ENCODE data around the gene AJM1.

The AJM1 gene

DNA sequence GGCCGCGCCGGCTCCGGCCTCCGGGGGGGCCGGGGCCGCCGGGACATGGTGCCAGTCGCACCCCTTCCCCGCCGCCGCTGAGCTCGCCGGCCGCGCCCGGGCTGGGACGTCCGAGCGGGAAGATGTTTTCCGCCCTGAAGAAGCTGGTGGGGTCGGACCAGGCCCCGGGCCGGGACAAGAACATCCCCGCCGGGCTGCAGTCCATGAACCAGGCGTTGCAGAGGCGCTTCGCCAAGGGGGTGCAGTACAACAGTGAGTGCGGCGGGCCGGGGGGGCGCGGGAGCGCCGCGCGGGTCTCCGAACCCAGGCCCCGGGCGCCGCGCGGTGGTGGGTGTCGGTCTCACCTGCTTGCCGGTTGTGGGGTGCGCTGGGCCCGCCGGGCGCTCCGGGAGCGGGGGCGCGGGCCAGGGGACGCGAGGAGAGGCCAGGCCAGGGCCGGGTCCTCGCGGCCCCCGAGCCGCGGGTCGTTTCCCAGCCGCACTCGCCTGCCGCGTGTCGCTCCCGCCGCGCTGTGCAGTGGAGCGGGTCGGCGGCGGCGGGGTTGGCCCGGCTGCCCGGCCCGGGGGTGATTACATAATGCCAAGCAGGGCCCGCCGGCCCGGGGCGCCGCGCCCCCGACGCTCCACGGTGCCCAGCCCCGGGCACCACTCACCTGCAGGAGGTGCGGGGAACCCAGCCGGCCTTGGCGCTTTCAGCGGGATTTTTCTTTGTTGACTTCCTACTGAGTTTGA is 34.0 kb upstream of the AJM1 start:
- DNase-seq, result peak; percentile 53

DNA sequence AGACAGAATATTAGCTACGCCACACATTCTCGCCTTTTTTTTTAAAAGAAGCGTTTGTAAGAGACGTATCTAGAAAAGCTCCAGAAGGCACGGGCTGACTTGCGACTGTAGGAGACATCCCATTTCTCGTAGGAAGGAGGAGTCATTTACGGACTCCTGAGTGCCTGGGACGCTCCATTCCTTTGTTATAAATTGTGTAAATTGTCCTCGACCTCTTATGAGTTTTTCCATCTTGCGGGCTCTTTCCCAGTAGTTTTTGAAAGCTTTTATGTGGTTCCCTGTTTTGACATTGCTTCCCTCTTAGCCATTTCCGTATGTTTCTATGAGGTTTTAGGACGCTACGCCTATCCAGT is 33.5 kb upstream of the AJM1 start:
- DNase-seq, result no peak

DNA sequence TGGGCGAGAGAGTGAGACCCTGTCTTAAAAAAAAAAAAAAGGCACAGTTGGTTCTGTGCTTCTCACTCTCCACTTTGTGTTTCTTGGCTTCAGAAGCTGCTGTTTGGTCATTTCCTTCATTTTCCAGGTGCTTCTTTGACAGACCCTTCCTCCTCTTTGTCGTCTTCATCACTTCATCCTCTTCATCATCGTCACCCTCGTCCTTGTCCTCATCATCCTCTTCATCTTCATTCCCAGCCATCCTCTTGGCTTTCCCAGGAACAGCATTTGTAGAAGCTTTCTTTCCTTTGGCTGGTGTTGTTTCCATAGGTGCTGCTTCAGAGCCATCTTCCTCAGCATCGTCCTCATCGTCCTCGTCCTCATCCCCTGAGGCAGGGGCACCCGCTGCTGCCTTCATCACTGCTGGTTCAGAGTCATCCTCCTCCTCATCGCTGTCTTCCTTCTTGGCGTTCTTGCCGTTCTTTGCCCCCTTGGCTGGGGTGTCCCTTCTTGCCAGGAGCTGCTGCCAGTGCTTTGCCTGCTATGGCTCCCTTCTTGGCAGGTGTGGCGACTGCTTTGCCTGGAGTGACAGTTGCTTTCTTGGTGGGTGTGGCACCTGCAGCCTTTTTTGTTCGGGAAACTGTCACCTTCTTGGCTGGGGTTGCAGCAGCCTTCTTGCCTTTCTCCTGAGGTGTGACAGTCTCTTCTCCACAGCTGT is 27.4 kb upstream of the AJM1 start:
- no peak for DNase-seq

DNA sequence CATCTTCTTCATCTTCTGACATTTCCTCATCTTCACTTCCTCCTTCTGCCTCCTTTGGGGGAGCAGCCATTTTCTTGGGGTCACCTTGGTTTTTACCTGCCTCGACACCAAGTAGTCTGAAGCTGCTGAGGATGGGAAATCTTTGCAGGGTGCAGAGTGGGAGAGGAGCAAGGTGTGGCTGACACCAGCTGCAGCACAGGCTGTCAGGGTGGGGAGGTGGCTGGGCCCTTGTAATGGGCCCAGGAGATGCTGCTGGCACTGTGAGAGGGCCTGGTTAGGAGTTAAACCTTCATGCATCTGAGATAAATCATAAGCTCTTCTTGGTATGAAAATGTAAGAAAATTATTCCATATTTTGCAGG is 26.9 kb upstream of the AJM1 start:
- no peak for DNase-seq

DNA sequence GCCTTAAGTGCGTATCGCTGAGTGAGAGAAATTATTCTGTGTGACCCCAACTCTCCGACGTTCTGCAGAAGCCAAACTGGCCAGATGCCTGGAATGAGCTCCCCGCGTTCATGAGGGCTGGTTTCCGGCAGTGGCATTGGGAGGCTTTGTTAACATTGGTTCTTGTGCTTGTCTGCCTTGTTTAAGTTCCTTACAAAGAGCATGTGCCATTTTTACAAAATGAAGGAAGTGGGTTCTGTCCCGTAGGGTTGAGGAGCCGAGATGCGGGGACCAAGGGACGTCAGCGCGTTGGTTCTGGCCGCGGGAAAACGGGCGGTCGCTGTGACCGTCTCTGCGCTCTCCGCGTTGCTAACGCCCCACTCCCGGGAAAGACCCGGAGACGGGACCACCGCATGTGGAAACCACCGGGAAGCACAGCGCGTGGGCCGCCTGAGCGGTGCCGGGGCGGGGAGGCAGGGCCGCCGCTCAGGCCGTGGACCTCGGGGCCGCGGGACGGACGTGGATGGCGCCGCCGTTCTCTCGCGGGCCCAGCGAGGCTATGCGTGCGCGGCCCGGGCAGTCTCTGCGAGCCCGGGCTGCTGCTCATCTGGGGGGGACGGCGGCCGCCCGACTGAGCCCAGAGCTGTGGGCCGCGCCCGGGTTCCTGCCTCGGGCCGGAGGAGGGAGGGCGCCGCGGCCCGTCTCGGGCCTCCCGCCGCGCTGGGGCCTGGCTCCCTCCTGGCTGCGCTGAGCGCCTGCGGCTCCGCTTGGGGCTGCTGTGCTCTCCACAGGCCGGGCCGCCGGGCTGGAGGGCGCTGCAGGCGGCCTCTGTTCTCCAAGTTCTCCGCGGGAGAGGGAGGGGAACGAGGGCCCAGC is 21.1 kb upstream of the AJM1 start:
- DNase-seq, result no peak

DNA sequence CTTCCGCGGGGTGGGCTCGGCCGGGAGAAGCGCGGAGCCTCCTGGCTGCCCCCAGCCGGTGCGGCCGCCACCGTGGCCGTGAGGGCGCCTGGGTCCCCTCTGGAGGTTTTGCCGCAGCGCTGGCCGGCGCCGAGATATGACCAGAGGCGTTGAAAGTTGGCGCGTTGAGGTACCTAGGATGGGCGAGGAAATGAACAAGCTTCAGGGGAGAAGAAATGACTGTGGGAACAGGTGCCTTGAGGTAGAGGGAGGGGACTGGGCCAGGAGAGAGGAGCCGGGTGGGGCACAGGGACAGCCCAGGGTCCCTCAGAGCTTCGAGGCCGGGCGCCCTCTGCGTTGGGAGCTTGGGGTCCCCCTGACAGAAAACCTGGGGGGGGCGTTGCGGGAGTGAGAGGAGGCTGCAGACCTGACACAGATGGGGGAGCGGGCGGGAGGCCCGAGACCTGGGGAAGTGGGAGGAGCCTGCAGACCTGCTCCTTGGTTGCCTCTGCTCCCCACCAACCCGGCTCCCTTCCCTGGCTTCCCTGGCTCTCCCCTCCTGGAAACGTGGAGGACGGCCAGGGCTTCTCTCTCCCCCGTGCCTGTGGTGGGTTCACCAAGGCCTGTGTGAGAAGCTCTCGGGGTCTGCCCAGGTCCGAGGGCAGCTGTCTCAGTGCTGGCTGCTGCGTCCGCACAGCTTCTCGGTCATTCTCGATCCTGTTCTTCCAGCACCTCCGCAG is 20.3 kb upstream of the AJM1 start:
- no peak for DNase-seq

DNA sequence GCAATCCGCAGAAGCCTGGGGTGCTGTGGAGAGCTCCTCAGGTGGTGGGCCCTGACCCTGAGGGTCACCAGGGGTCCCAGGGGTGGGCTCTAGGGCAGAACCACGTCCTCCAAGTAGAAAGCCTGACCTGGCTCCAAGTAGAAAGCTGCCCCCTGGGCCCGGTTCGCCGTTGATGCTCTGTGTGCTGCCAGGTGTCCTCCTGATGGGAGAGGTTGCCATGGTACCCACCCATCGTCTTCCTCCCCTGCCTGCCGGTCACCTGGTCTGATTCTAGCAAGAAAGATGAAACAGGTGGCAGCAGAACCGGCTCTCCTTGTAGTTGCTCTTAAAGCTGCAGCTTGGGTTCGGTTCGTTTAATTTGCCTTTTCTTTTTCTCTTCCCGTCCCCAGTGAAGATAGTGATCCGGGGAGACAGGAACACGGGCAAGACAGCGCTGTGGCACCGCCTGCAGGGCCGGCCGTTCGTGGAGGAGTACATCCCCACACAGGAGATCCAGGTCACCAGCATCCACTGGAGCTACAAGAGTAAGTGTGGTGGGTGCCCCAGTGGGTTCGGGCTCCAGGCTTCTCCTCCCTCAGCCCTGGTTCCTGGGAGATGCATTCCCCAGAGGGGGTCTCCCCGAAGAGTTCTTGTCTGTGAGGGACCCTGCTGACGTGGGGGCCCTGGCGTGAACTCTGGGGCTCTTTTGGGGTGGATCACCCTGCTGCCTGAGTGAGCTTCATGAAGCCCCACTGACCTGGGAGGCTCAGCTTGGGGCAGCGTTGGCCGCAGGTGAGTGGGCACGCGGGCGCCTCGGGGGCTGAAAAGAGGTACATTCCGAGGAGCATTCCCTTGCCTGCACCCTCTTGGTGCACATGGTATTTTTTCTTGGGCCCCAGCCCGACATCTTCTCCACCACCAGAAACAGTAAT is 18.9 kb upstream of the AJM1 start:
- DNase-seq, result no peak

DNA sequence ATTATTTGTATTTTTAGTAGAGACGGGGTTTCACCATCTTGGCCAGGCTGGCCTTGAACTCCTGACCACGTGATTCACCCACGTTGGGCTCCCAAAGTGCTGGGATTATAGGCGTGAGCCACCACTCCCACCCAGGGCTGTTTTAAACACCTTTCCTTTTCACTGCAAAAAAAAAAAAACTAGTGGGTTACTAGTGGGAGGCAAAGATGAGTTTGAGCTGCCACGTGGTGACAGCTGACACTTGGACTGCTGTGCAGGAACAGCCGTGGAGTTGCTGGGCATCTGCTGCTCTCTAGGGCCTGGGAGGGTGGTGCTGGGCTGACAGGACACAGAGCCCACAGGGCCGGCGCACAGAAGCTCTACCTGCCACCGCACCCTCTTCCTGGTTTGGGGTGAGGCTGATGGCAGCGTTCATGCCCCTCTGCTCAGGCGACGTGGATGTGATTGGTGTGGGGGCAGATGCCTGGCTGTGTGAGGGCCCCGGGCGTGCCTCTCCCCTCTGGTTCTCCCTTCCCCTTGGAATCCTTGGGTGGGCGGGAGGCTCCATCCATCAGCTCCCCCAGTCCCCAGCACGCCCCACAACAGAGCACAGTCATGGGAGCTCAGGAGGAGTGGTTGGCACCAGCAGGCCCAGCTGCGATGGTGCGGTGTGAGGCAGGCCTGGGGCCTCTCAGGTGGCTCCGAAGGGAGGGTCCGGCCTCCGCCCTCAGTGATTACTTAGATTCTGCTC is 17.6 kb upstream of the AJM1 start:
- DNase-seq, result no peak

DNA sequence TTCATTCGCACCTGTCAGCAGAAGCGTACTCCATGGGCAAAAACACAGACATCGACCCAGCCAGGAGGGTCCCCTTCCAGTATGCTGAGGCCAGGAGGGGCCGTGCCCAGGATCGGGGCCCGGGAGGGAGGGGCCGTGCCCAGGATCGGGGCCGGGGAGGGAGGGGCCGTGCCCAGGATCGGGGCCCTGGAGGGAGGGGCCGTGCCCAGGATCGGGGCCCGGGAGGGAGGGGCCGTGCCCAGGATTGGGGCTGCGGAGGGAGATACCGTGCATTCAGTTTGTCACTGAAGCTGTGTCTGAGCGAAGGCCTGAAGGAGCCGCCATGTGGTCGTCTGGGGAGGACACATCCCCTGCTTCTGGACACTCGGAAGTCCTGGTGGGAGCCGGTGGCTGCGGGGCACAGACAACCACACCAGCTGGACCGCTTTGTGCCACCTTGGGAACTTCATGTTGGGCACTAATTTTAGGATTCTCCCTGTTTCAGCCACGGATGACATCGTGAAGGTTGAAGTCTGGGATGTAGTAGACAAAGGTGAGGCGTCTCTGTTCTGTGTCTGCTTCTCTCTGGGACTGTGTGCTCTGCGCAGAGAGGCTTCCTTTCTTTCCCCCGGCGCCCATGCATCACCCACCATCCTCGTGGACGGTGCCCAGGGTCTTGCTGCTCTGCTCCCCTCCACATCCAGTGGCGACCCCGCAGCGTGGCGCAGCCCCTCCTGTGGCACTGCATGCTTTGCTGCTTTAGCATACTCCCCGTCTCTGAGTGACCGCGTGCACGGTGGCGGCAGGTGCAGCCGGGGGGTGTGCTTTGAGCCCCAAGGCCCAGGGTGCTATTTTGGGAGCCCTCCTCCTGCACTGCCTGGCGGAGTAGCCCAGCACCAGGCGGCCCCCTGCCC is 16.7 kb upstream of the AJM1 start:
- DNase-seq, result no peak

DNA sequence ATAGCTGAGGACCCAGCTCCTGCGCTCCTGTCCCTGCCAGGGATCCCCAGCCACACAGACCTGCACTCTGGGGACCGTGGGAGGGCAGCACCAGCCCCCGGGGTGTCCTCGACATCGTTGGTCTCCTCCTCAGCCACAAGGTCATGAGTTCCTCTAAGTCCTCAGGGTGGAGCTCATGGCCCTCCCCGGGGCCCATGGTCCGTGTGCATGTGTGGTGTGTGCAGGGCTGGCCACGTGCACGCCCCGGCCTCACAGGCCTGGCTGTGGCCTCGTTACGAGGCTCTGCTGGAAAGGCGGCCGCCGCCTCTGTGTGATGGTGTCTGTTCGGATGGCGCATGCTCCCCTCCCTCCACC is 16.1 kb upstream of the AJM1 start:
- no peak for DNase-seq

DNA sequence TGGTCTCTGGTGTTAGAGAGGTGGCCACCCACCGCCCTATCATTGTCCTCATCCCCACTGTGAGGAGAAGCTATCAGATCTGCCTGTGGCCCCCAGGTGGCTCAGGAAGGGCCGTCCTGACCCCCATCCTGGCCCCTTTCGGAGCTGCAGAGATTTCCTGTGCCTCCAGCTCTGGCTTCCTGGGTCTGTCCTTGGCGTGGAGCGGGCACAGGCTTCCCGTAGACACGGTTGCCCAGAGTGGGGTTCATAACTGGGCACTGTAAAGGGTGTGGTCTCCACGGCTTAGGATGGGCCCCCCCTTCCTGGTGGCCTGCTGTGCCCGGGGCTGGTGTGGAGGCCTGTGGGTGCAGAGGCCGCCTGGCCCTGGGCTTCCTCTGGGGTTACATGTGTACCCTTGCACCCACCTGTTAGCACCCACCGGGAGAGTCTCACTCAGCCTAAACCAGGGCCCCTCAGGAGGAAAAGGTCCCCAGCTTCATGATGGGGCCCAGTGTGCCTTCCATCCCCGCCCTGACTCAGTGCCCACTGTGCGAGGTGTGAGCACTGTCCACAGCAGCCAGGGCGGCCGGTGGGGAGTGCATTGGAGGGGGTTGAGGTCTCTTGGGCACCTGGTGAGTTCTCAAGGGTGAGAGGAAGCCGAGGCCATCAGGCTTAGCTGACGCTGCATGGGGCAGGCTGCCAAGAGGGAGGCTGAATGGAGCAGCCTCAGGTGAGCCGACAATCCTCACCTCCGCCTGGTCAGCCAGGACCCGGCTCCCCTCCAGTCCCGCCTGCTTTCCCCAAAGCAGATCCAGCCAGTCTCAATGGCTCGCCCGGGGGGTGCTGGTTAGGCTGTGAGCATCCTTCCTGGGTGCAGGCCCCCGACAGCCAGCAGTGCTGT is 15.3 kb upstream of the AJM1 start:
- DNase-seq, result no peak

DNA sequence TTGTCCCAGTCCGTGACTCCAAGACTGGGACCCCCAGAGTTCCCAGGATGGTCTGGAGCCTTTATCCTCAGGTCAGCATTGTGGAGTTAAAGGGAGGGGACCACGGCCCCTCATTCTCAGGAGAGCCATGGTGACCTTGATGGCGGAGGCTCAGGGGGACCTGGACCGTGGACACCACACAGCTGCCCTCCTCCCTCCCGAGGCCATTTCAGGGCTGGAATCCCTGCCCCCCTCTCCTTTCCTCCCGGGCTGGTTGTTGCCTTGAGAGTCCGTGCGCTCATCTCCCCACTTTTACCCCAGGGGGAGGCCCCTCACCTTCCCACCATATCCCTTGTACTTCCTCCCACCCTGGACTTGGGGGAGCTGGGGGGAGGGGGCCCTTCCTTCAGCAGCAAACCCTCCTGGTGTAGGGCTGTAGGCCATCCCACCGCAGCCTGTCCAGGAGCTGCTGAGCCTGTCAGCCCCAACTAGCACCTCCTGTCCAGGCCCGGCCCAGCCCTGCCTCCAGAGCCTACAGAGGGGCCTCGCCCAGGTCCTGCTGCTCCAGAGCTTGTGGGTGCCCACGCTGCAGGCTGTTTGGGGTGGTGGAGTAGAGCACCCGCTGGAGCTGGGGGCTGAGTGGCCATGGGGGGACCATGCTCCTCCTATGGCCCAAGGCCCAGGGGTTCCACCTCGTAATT is 14.3 kb upstream of the AJM1 start:
- no peak for DNase-seq

DNA sequence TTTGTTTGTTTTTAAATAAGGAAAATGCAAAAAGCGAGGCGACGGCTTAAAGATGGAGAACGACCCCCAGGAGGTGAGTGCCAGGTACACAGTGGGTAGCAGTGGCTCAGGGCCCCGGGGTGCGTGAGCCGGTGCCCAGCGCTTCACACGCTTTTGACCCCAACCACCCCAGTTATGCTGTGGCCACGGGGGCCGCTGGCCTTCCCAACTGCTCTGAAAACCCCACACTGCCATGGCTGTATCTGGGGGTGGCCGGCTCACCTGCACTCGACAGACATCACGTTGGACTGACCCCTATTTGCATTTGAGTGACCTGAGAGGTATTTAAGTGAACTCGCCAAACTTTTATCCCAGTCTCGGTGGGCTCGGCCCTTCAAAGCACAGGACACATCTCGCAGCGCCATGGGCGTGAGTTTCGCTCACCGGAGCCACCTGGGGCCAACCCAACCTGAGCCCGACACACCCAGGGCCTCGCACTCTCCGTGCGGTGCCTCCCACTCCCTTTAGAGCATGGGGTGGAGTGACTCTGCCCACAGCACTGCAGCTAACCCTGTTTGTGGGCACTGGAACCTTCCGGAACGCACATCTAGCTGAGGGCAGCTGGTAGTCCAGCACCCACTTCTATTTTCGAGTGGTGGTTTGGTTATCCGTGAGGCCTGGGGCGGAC is 13.7 kb upstream of the AJM1 start:
- DNase-seq, result no peak

DNA sequence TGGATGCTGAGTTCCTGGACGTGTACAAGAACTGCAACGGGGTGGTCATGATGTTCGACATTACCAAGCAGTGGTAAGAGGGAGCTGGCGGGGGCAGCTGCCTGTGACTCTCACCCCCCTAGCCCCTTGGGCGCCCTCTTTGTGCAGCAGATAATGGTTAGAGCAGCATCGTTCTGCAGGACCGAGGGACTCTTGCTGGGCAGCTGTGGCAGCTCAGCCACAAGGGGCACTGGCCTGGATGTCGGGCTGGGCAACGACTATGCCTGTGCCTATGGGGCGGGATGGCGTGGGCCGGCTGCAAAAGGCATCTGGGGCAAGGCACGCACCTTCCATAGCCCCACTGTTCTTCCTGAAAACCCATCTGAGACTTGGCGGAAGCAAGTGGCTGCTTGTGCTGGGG is 12.9 kb upstream of the AJM1 start:
- no peak for DNase-seq

DNA sequence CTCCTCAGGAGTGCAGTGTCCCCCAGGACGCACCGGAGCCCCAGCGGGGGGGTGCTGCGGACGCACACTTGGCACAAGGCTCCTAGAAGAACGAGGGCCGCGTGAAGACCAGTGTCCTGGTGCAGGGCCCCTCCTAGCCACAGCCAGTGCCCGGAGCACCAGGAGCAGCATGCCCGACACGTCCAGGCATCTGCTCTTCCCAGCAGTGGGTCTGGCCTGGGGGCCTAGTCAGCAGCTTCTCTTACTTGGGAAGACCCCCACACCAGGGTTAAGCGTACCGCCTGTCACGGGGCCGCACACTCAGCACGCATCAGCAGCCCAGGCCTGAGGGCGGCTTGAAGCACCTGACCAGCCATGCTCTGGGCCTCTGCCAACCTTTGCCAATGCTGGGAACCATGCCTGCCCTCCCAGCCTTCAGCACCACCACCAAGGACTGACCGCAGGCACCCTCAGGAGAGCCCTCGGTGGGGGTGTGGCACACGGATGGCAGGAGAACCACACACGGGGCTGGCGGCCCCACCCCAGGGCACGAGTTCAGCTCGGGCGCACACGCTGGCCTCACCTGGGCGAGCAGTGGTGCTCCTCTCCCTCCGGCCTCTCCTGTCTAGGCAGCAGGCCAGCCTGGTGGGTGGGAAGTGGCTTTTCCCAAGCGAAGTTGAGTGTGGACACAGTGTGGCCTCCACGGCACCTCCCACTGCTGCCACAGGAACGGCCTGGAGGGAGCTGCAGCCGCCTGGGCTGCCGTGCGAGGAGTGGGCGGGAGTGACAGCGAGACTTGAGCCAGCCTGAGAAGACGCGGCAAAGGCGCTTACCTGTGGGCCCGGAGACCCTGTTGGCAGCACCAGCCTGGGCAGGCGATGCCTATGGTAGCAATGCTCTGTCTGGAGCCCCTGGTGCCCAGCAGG is 12.0 kb upstream of the AJM1 start:
- DNase-seq, result no peak

DNA sequence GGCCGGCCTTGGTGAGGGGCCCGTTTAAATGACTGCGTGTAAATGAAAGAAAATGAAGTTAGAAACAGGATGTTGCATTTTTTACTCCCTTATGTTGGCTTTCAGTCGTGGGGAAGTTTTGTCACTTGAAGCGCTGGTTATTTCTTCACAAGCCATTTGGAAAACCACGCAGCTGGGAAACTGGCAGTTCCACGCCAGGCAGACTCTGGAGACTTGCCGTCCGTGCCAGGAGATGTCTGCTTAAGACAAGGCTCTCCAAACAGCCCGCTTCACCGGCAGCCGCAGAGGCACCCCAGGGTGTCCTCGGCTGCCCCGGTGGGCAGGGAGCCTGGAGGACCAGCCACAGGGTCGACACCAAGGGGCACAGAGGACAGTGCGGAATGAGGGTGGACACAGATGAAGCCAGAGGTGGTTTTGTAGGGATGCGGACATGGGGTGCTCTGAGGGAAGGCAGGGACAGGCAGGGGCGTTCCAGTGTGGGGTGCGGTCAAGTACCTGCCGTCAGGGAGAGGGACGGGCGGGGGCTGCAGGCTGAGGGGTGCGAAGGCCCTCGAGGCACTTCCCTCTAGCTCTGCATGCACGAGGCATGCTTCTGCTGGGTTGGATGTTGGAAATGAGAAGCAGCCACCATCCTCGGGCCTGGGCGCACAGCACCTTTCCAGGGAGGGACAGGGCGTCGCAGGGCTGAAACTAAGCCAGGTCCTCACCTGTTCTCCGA is 11.1 kb upstream of the AJM1 start:
- no peak for DNase-seq

DNA sequence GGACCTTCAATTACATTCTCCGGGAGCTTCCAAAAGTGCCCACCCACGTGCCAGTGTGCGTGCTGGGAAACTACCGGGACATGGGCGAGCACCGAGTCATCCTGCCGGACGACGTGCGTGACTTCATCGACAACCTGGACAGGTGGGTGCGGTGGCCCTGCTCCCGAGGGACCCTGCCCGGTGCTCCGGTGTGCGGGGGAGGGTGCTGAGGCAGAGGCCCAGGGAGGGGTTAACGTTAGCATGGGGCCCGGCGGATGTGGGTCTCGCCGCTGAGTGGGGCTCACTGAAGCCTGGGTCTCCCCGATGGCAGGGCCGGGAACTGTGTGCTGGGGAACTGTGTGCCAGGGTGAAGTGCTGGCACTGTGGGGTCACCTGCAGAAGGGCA is 10.6 kb upstream of the AJM1 start:
- DNase-seq, result no peak
